OCI-M2 (cell line): Measurements from ENCODE around the gene CSRNP3.
"Not testable (repeated sequence)": the region's sequence is repeated elsewhere in the genome, so short reads cannot be mapped to it uniquely, and the experiment has no call there.

Experiments used
- DNase-seq: peaks from one replicate; lab custom pipeline; 2025; ENCODE audit not compliant: unreplicated experiment; lab: John Stamatoyannopoulos, UW

CSRNP3 gene

DNA sequence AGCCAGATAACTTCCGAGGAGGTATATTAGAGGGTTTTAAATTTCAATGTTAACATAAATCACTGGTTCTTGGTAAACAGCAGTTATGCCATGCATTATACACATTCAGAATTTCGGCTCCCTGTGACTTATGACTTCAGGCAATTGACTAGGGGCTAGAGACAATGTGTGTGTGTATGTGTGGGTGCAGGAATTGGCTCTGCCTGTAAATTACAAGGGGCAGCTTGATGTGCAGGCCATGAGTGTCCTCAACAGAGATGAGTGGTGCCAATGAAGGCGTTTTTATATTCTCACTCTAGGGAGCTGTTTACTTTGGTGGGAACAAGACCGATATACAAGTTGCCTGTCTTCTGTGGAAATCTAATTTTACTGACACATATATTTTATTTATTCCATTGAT lies 161.6 kb downstream of the CSRNP3 start:
- no peak for DNase-seq

DNA sequence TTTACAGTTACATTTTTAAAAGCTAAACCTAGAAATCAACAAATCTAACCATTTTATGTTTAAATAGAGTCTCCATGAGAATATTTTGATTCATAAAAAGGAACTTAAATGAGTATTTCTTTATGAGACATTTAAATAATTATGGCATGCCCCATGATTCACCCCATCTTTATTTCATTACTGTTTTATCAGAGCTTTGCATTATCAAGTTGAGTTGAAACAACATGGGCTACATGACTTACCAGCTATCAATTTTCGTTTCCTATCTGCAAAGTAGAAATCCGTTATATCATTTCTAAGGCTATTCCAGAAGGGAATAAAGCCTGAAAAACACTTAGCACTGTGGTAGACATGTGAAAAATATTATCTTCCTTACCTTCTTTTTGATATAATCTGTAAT lies 163.1 kb downstream of the CSRNP3 start:
- DNase-seq: no peak

DNA sequence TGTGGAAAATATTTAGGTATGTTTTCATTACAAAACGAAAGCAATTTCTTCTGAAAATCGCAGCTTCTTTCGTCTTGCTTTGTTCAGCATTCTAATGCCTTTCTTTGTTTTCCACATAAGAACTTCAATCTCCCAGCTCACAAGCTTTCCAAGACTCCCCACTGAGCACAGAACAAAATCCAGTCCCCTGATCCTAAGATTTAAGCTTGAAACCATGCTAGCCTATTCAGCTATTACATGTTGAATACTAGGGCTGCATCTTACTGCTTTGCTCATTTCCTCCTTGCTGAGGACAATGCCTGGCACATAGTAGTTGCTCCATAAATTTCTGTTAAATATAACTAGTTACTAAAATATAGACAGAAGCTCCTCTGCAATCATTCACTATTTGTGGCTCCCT lies 163.9 kb downstream of the CSRNP3 start:
- no peak for DNase-seq

DNA sequence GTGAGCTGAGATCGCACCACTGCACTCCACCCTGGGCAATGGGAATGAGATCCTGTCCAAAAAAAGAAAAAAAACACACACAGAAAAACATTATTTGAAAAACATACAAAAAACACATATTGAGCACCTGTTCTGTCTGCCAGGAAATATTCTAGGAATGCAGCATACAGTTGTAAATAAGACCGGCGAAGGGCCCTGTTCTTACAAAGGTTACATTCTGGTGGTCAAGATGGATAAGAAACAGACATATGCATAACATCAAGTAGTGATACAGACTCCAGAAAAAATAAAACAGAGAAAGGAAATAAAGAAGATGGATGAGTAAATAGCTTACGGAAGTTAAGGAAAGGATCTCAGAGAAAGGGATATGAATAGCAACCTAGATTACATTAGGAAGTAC lies 164.8 kb downstream of the CSRNP3 start:
- DNase-seq: no peak

DNA sequence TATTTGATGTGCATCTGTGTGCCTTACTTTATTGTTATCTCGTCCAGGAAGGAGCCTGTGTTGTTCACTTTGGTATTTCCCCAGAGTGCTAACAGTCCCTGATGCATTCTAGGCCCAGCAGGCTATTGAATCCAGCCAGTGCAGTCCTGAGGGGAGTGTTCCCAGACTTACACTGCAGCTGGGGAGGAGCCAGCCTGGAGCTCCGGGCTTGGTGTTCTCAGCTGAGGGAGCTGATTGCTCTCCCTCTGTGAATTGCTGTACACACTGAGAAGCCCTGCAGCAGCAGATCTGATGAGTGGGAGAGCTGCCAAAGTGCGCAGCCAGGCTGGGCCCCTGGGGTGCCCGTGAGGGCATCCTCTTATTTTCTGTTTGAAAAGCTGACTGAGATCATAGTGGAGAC lies 165.4 kb downstream of the CSRNP3 start:
- no peak for DNase-seq

DNA sequence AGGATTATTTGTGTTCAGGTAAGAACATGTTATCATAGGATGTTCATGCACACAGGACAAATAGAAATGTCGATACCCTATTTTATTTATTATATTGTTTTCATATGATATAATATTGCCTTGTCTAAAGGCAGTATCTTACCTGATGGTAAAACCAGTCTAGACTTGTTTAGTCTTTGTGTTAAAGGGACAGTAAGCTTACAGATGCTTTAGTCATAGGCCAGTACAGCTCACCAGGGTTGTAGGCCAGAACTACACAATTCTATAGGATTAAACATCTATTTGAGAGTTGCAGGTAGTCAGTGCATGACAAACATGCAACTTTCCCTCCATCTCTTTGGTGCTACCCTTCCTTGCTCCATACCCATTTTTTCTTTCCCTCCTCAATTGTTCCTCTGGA lies 166.0 kb downstream of the CSRNP3 start:
- no peak for DNase-seq

DNA sequence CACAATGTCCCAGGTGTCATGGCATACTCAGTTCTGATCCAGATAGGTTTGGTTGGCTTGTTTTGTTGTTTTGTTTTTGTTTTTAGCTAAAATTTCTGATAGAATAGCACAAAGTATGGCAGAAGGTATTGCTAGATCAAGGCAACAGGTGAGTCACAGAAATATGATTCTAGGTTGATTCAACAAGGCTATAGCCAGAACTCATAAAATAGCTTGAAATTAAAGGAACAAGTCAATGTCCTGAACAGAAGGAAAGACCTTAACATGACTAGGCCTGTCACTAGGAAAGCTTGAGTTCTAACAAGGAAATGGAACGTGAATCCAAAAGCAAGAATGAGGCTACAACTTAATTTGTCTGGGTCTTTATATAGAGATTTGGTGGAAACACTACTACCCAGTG lies 167.5 kb downstream of the CSRNP3 start:
- DNase-seq: no peak

DNA sequence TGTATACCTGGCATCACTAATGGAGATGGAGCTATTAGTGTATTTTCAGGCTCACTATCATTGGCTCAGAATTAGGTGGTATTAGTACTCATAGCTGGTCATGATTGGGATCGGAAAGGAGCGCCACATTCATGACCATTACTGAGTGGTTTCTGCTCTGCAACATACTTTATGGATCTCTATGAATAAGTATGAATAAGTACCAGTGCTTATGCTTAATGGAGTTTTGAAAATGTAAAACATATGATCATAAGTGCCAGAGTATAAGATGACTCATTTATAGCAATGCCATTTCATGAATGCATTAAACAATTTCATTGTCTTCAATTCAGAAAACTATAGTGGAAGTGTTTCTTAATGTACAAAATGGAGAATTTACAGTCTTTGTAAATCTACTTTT lies 167.9 kb downstream of the CSRNP3 start:
- no peak for DNase-seq

DNA sequence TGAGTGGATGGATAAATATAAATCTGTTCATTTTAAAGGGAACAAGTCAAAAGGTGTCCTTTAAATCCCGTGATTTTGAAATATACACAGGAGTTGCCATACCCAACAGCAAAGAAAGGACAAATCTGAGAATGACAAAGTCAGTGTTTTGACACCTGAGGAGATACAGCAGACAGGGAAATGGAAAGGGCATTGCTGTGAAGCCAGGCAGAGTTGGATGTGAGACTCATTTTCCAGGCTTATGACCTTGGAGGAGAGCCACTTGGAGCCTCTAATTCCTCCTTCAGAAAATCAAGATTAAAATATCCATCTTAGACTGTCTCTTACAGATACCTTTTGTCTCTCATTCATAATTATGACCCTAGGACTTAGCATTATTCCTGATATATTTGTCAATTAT lies 170.0 kb downstream of the CSRNP3 start:
- no peak for DNase-seq

DNA sequence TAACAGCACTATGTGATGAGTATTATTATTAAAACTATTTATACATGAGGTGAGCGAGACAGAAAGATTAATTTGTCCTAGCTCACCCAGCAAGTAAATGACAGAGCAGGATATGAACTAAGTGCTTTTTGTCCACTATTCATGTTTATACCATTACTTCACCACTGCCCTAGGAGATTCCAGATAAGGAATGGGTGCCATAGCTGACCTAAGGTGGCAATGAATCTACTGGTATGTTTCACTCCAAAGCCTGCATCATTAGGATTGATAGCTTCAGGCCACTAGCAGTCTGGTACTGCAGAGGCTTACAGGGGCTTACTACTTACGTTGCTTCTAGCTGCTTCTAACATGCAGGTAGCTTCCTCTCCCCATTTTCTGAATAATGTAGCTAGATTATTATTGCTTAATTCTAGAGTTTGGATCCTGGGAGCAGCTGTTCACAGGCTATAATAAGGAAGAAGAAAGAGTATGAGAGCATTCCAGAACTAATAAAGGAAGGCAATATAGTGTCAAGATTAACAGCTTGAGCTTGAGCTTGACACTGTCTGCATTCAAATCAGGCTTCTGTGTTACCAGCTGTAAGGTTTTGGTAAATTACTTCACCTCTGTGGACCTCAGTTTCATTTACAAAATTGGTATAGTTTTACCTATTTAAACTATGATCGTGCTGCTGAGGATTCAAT lies 170.9 kb downstream of the CSRNP3 start:
- DNase-seq: no peak

DNA sequence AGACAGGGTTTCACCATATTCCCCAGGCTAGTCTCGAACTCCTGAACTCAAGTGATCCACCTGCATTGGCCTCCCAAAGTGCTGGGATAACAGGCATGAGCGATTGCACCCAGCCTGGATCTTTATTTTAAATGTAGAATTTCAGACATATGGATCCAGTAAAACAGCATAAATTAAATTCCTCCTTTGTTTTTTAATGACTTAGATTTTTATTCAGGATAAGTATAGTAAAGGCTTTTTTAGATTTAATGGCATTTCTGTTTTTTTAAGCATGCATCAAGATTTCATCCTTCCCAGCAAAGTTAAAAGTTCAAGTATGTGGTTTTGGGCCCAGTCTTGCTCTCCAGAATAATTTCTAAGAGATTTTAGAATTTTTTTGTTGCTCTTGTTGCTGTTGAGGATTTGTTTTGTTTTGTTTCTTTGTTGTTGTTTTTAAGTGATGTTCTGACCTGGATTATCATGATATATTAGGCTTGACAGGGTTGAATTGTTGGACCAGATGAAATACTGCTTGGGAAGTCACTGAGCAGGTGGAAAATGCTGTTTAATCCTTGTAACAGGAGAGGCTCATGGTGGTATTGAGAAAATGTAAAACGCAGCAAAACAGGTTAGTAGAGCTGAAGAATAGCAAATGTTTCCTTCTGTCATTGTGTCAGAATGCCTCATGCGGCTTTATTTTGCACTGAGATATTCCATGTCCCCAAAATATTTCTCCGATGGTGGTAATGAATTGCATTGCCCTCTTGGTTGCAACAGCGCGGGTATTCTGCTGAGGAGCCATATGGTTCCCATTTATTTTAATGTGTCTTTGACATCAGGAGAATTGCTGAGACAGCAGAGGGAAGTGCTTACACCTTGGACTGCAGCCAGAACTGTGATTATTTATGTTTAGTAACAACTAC lies 176.7 kb downstream of the CSRNP3 start:
- no peak for DNase-seq

DNA sequence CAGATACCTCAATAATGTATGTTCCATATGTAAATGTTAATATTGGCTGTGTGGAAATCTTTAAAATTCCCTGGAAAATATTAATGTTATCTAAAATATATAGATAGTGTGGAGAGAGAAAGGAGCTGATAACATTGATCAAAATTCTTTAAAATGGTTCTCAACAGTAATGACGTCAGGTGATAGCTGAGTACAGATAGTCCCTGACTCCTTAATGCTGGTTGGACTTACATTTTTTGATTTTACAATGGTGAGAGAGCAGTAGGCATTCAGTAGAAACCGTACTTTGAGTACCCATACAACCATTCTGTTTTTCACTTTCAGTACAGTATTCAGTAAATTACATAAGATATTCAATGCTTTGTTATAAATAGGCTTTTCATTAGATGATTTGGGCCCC lies 177.9 kb downstream of the CSRNP3 start:
- no peak for DNase-seq

DNA sequence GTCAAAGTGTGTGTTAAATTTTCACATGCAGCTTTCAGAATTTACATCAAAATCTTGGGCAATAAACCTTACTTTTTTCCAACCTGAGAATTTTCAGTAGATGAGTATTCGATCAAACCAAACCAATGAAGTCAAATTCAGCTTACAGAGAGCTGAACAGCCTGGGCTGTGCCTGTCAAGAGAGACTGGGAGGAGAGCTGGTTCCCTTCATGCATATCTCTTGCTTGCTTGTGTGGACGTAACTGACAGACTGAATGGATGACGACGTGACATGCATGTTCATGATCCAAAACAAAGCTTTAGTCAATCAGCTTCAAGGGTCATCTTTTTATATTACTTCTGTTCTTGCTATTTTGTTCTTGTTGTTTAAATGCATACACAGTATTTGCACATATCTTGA lies 179.3 kb downstream of the CSRNP3 start:
- DNase-seq: no peak

DNA sequence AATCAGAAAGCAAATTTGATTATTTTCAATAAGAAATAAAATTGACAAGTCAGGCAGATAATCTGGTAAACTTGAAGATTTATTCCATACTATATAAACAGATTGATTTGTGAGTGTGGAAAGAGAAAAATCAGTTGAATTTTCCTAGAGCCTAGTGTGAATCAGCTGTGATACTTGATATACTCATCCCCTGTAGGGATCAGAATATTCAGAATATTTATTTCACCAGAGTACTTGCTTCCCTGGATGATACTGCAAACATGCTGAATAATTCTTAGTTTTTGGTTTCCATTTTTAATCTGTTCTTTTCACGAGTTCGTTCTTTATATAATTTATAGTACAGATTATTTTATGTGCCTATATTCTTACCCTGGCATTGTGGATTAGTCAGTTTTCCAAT lies 181.7 kb downstream of the CSRNP3 start:
- DNase-seq: no peak

DNA sequence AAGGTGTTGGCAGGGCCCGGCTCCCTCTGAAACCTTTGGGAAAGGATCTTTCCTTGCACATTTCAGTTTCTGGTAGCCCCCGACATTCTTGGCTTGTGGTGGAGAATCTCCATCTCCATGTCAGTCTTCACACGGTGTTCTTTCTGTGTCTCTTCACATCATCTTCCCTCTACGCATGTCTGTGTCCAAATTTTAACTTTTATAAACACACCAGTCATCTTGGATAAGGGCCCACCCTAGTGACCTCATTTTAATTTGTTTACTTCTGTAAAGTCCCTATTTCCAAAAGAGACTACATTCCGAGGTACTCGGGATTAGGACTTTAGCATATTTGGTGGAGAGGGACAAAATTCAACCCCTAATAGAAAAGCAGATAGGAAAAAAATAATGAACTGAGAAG lies 186.2 kb downstream of the CSRNP3 start:
- no peak for DNase-seq

DNA sequence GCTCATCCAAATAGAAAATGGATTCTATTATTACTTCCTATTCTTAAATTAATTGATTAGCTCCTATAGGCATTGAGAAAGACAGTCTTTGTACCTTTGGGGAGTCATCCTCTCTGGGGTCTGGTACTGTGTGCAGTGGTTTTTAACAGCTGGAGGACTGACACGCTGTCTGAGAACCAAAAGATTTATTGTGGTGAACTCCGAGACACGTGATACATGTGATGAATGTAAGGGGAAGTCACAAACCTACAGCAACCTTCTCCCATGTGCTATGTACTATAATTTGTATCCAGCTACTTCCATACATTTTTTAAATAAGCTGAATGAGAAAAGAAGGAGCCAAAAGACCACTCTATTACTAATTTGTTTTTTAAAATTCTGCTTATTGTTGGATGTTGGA lies 190.9 kb downstream of the CSRNP3 start:
- no peak for DNase-seq

DNA sequence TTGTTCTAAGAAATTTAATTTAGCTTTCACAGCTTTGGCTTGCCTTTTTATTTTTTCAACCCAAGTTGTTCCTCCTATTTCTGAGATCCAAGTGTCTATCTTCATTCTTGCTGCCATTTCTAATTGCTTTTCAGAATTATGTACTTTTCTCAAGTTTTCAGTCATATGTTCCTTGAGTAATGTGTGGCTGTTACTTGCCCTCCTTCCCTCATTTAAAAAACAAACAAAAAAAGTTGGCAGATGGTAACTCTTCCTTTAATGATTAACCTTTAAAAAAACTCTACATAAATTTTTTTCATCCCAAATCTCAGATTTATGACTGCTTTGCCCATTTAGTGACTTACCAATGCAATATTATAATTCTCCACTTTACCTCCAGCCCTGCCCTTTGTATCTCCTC lies 193.2 kb downstream of the CSRNP3 start:
- DNase-seq: no peak

DNA sequence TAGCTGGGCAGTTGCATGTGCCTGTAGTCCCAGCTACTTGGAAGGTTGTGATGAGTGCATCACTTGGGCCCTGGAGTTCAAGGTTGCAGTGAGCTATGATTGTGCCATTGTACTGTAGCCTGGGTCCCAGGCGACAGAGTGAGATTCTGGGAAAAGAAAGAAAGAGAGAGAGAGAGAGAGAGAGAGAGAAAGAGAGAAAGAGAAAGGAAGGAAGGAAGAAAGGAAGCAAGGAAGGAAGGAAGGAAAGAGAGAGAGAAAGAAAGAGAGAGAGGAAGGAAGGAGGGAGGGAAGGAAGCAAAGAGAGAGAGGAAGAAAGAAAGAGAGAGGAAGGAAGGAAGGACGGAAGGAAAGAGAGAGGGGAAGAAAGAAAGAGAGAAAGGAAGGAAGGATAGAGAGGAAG lies 196.1 kb downstream of the CSRNP3 start:
- no peak for DNase-seq

DNA sequence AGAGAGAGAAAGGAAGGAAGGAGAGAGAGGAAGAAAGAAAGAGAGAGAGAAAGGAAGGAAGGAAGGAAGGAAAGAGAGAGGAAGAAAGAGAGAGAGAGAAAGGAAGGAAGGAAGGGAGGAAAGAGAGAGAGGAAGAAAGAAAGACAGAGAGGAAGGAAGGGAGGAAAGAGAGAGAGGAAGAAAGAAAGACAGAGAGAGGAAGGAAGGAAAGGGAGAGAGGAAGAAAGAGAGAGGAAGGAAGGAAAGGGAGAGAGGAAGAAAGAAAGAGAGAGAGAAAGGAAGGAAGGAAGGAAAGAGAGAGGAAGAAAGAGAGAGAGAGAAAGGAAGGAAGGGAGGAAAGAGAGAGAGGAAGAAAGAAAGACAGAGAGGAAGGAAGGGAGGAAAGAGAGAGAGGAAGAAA lies 196.6 kb downstream of the CSRNP3 start:
- DNase-seq: not testable (repeated sequence)

DNA sequence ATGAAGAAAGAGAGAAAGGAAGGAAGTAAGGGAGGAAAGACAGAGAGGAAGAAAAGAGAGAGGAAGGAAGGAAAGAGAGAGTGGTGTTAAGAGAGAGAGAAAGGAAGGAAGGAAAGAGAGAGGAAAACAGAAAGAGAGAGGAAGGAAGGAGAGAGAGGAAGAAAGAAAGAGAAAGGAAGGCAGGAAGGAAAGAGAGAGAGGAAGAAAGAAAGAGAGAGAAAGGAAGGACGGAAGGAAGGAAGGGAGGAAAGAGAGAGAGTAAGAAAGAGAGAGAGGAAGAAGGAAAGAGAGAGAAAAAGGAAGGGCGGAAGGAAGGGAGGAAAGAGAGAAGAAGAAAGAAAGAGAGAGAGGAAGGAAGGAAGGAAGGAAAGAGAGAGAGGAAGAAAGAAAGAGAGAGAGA lies 197.1 kb downstream of the CSRNP3 start:
- DNase-seq: no peak

DNA sequence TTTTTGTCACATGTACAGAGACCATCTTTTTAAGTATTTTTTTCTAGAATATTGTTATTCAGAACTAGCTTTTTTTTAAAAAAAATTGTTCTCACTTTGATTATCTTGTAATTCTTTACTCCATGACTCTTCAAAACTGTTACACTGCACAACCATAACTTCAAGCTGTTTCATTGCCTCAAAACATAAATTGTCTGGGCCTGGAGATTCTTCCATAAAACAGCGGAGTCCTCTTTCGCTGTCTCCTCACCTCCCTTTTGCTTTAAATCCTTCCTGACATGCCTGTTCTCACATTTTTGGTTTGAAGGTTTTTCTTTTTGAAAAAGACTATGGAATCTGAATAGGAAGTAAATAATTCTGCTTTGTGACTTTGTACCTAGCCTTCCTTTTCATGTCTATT lies 197.9 kb downstream of the CSRNP3 start:
- DNase-seq: no peak

DNA sequence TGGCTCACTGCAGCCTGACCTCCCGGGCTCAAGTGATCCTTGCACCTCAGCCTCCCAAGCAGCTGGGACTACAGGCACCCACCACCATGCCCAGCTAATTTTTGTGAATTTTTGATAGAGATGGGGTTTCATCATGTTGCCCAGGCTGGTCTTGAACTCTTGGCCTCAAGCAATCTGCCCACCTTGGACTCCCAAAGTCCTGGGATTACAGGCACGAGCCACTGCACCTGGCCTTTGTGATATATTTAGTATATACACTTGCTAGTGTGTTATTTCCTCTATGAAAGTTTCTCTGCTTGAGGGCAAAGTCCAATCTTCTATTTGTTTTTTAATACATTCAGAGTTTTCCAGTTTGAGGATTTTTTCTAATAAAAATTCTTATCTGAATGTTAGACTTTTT lies 205.3 kb downstream of the CSRNP3 start:
- no peak for DNase-seq

DNA sequence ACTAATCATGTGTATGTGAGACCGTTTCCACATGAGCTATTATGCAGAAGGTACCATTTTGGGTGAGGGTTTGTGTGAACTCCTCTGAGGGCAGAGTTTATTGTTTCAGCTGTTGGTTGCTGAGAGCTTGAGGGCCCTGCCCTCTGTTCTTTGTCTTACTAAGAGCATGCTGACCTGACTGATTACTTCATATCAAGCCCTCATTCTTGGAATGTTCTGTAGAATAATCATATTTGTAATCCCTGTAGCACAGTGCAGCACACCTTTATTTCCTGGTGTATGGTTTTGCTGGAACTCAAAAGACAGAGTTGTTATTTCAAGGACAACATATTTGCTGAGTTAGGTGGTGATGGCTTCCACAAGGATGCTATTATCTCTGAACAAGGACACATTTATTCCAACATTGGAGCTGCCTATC lies 206.1 kb downstream of the CSRNP3 start:
- DNase-seq: no peak
